Neutrophil (primary cell): Measurements from ENCODE around the gene C1orf167.
A peak's percentile ranks its signal among the peaks of the same experiment; 100 is the strongest.

ENCODE experiments used
- H3K27ac ChIP-seq: fragments of 200-600 bp; sonication (generic); 2 replicates; pipeline ENCODE4 v1.5.1; 2016; ENCODE audit warnings: mild to moderate bottlenecking, moderate library complexity
- H3K27me3 ChIP-seq: fragments of 200-600 bp; sonication (generic); 2 replicates; pipeline ENCODE4 v1.6.0; 2016; ENCODE audit warnings: mild to moderate bottlenecking
- H3K36me3 ChIP-seq: fragments of 200-600 bp; sonication (generic); 2 replicates; pipeline ENCODE4 v1.5.1; 2017
- H3K4me1 ChIP-seq, 2 experiments: fragments of 200-600 bp in 1 of 2; sonication (generic) in 1 of 2; 1 replicate in 1 of 2; 2 replicates in 1 of 2; pipeline versions ENCODE4 v1.5.1 to v1.6.1; 2013 to 2016; ENCODE audit warnings: low read depth in 1 of 2, low read length in 1 of 2, mild to moderate bottlenecking in 1 of 2, moderate library complexity in 1 of 2; ENCODE audit not compliant: control insufficient read depth in 1 of 2, insufficient read depth in 1 of 2
- H3K4me3 ChIP-seq, 2 experiments: fragments of 200-600 bp in 1 of 2; sonication (generic) in 1 of 2; 1 replicate in 1 of 2; 2 replicates in 1 of 2; pipeline ENCODE4 v1.5.1; 2013 to 2016; ENCODE audit warnings: low read depth in 1 of 2, low read length in 1 of 2, mild to moderate bottlenecking in 1 of 2, moderate library complexity in 1 of 2
- H3K9me3 ChIP-seq: fragments of 200-600 bp; sonication (generic); 2 replicates; pipeline ENCODE4 v1.5.1; 2016
- CTCF ChIP-seq: fragments of 200-600 bp; sonication (generic); IDR thresholded peaks from 2 replicates; pipeline ENCODE4 v1.5.1; 2016; ENCODE audit warnings: antibody characterized with exemption

C1orf167 gene

GRCh38 chr1:11805422-11806306 is 43.7 kb downstream of the C1orf167 start, which contains the start of the genes CLCN6 and MTHFR:
Gene CLCN6, plus strand, starts transcription at chr1:11806191. Its CDS starts 72 bp downstream, at chr1:11806263.
Gene MTHFR, minus strand, starts transcription at chr1:11805964. Its CDS starts 2,848 bp downstream, at chr1:11803116.
- Histone ChIP-seq H3K36me3 (peaks cover 9% of the 10 kb centered on the region), H3K27me3 (no peaks in the 10 kb centered on the region), H3K9me3 (no peaks in the 10 kb centered on the region), H3K4me3 (peak within 1 kb of the TSS; percentile 88 to 91), H3K4me1 (peaks cover 38 to 48% of the 10 kb centered on the region in 2 experiments), H3K27ac (peak within 1 kb of the TSS; percentile 87)
- peak; percentile 54 for TF ChIP-seq CTCF

GRCh38 chr1:11806307-11806936 is 44.4 kb downstream of the C1orf167 start:
- no peak for TF ChIP-seq CTCF
- H3K27me3 ChIP-seq: no peaks in the 10 kb centered on the region
- peak overlapping the region; percentile 87 for H3K27ac ChIP-seq
- no peaks in the 10 kb centered on the region for H3K9me3 ChIP-seq
- H3K4me3 ChIP-seq: peak overlapping the region; percentile 88 to 91
- peaks cover 38 to 48% of the 10 kb centered on the region in 2 experiments for H3K4me1 ChIP-seq
- peaks cover 2% of the 10 kb centered on the region for H3K36me3 ChIP-seq

- TF ChIP-seq CTCF: no peak
- no peak overlapping the region for H3K4me3 ChIP-seq
- H3K27ac ChIP-seq: peak overlapping the region; percentile 87
- no peaks in the 10 kb centered on the region for H3K27me3 ChIP-seq
- H3K36me3 ChIP-seq: no peaks in the 10 kb centered on the region
- peaks cover 38 to 46% of the 10 kb centered on the region in 2 experiments for H3K4me1 ChIP-seq
- no peaks in the 10 kb centered on the region for H3K9me3 ChIP-seq
Observed at GRCh38 chr1:11807133-11807532, 45.1 kb downstream of the C1orf167 start.

- Histone ChIP-seq H3K36me3 (peaks cover 15% of the 10 kb centered on the region), H3K9me3 (no peaks in the 10 kb centered on the region), H3K27ac (no peak overlapping the region), H3K27me3 (no peaks in the 10 kb centered on the region), H3K4me1 (peaks cover 14 to 15% of the 10 kb centered on the region in 2 experiments), H3K4me3 (no peak overlapping the region)
- TF ChIP-seq CTCF: no peak
Observed at GRCh38 chr1:11813021-11813420, 51.0 kb downstream of the C1orf167 start.

- no peak overlapping the region for H3K27ac ChIP-seq
- peaks cover 21% of the 10 kb centered on the region for H3K36me3 ChIP-seq
- H3K9me3 ChIP-seq: no peaks in the 10 kb centered on the region
- H3K4me1 ChIP-seq: peaks cover 14 to 15% of the 10 kb centered on the region in 2 experiments
- H3K27me3 ChIP-seq: no peaks in the 10 kb centered on the region
- TF ChIP-seq CTCF: no peak
- H3K4me3 ChIP-seq: no peak overlapping the region
Observed at GRCh38 chr1:11817192-11817591, 55.2 kb downstream of the C1orf167 start.
